Stimulated activated CD8-positive, alpha-beta memory T cell treated with anti-CD3 and anti-CD28 coated beads, Interleukin-4, amount 100 ng/mL, for 24 hours (primary cell): ENCODE data around the gene LYRM9.
"Not testable (repeated sequence)": the region's sequence is repeated elsewhere in the genome, so short reads cannot be mapped to it uniquely, and the experiment has no call there.

Experiments
- DNase-seq: peaks from one replicate; pipeline ENCODE4 v3.0.0-alpha.2; 2020; ENCODE audit warnings: low read depth

The LYRM9 gene

GRCh38 chr17:27839571-27840405 is 53.4 kb downstream of the LYRM9 start:
- DNase-seq, result not testable (repeated sequence)

- DNase-seq, result not testable (repeated sequence)
Measured at GRCh38 chr17:27838607-27839006, 54.6 kb downstream of the LYRM9 start.

- DNase-seq, result not testable (repeated sequence)
Measured at GRCh38 chr17:27837769-27838168, 55.4 kb downstream of the LYRM9 start.

- no peak for DNase-seq
Measured at GRCh38 chr17:27836651-27837050, 56.5 kb downstream of the LYRM9 start.

- DNase-seq, result no peak
Measured at GRCh38 chr17:27834571-27834970, 58.6 kb downstream of the LYRM9 start.

- DNase-seq, result no peak
Measured at GRCh38 chr17:27832831-27833230, 60.3 kb downstream of the LYRM9 start.

- not testable (repeated sequence) for DNase-seq
Measured at GRCh38 chr17:27829888-27830287, 63.3 kb downstream of the LYRM9 start.

GRCh38 chr17:27829143-27829711 is 63.9 kb downstream of the LYRM9 start:
- DNase-seq, result not testable (repeated sequence)
